Activated CD4-positive, alpha-beta T cell treated with anti-CD3 and anti-CD28 coated beads for 1 hour (primary cell): ENCODE results near the gene C19orf38.
"Not testable (repeated sequence)": the region's sequence is repeated elsewhere in the genome, so short reads cannot be mapped to it uniquely, and the experiment has no call there.

ENCODE experiments used
- DNase-seq: peaks from one replicate; pipeline ENCODE4 v3.0.0-alpha.2; 2020

C19orf38 gene

GRCh38 chr19:10877608-10878007, 29.4 kb downstream of the C19orf38 start:
- DNase-seq, result not testable (repeated sequence)

DNA sequence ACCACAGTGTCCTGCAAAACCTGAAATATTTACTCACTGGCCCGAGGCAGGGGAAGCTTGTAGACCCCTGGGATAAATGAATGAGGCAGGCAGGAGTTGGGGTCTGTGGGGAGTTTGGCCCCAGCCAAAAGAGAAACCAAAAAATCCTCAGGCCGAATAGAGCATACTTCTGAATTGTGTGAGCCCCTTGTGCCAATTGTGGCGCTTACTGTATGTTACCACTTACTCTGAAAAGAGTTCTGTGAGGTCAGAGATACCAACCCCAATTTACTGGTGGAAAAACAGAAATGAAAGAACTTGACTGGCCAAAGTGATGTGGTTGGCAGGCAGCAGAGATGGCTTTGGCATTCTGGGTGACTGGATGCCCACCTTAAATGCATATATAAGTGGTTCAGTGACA, 30.0 kb downstream of the C19orf38 start:
- no peak for DNase-seq

DNA sequence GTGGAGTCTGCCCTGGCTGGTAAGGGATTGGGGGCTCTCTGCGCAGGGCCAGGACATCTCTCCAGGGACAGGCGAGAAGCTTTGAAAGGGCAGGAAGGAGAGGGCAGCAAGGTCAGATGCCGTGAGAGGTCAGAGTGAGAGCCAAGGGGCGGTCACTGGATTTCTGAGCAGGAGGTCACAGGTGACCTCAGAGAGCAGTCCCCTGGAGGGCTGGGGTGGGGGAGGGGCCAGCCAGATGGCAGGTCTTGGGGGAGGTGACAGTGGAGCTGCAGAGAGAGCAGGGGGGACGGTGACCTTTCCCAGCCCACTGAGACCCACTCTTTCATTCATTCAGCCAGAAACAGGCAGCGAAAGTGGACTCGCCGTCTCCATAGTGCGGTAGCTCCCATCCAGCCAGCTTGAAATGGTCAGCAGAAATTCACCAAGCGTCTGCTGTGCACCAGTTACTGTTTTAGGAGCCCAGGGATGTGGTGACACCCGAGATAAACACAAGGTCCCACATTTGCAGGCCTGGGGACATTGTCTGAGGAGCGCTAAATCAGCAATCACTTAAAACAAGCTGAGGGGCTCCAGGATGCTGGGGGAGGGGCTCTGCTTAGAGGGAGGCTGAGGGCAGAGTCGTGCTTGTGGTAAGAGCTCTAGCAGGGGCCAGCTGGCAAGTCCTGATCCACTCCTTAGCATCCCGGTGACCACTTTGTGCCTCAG, 33.3 kb downstream of the C19orf38 start:
- DNase-seq, result no peak

GRCh38 chr19:10882108-10882457, 33.9 kb downstream of the C19orf38 start:
- DNase-seq, result no peak

DNA sequence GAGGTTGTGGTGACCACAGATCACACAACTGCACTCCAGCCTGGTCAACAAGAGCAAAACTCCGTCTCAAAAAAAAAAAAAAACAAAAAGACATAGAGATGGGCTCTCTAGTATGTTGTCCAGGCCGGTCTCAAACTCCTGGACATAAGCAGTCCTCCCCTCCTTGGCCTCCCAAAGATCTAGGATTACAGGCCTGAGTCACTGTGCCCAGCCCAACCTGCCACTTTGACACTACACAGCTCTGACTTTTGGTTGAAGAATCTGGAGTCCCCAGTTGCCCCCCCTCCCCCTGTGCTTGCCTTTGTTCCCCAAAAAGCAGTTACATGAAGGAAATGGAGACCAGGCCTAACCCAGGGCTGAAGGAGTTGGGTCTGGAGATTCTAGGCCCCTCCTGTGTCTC, 36.1 kb downstream of the C19orf38 start:
- DNase-seq, result no peak

DNA sequence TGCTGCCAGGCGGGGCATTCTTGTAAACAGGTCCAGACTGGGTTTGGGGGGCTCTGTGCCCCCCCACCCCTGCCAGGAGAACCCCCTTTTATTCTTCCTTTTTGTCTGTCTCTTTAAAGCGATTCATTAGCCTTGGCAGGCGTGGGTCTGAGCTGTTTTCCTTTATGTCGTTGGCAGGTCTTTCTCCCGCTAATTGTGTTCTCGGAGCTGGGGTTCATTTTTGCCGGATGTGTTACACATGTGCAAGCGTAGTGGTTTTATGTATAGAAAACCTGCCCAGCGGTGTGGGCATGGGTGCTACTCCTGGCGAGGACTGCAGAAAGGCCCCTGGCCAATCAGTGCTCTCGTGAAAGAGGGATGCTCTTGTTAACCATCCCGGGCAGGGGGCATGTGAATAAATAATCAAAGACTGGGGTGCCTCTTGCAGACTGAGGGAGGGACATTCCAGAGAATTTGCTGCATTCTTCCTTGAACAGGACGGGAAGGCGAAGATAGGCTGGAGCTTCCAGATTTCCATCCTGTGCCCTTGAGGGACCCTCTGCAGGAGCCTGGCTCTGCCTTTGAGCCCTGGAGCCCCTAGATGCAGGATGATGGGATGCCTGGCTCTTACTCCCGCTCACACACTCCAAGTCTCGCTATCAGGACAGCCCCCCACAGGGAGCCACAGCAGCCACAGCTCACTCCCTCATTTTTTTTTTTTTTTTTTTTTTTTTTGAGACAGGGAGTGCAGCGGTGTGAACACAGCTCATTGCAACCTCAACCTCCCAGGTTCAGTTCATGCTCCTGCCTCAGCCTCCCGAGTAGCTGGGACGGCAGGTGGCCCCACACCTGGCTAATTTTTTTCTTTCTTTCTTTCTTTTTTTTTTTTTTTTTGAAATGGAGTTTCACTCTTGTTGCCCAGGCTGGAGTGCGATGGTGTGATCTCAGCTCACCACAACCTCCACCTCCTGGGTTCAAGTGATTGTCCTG, 37.3 kb downstream of the C19orf38 start:
- DNase-seq, result no peak

GRCh38 chr19:10887616-10888367, 39.6 kb downstream of the C19orf38 start:
- no peak for DNase-seq

DNA sequence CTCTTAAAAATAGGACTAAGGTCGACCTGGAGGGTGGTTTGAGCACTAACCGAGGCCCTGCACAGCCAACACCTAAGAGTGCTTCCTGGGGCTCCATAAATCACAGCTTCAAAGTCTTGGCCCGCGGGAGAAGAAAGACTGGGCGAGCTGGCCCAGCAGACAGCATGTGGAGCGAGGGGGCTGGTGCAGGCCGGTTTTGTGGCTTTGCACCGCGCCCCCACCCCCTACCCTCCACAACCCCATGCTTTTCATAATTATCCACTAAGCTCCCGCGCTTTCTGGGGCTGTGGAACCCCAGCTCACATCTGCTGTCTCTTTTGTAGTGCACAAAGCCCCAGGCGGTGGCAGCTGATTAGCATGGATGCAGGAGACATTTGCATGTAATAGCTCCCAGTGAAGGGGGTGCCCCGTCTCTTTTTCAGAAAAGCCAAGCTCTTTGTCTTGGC, 40.2 kb downstream of the C19orf38 start:
- no peak for DNase-seq

DNA sequence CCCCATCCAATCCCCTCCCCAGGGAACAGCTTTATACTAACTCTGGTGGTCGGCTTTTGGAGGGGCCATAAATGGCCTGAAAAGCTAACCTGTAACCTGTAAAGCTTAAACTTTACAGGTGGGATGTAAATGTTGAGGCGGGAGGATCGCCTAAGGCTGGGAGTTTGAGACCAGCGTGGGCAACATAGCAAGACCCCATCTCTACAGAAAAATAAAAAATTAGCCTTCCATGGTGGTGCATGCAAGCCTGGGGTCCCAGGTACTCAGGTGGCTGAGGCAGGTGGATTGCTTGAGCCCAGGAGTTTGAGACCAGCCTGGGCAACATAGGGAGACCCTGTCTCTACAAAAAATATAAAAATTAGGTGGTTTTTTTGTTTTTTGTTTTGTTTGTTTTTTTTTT, 41.7 kb downstream of the C19orf38 start:
- DNase-seq, result no peak

- DNase-seq, result no peak
These were observed 43.3 kb downstream of the C19orf38 start for GRCh38 chr19:10891405-10892086.

DNA sequence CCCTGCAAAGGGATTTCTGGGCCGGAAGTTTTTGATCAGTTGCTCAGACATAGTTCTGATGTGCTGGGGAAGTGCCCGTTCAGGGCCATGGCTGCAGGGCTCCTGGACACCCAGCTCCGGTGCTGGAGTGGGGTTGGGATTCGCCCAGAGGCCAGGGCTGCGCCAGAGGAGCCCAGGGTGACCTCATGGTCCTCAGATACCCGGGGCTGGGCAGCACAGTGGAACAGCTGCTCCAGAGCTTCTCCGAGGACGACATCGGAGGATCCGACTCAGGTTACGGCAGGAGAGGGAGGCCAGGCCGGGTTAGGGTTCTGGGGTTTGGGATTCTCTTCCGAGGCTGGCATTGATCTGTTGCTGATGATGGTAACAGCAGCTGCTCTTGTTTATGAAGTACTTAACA, 44.0 kb downstream of the C19orf38 start:
- DNase-seq, result no peak

GRCh38 chr19:10894911-10895213, 46.6 kb downstream of the C19orf38 start:
- no peak for DNase-seq

- DNase-seq, result no peak
These were observed 47.1 kb downstream of the C19orf38 start for GRCh38 chr19:10895363-10895762.

- no peak for DNase-seq
These were observed 47.7 kb downstream of the C19orf38 start for GRCh38 chr19:10895920-10896319.

DNA sequence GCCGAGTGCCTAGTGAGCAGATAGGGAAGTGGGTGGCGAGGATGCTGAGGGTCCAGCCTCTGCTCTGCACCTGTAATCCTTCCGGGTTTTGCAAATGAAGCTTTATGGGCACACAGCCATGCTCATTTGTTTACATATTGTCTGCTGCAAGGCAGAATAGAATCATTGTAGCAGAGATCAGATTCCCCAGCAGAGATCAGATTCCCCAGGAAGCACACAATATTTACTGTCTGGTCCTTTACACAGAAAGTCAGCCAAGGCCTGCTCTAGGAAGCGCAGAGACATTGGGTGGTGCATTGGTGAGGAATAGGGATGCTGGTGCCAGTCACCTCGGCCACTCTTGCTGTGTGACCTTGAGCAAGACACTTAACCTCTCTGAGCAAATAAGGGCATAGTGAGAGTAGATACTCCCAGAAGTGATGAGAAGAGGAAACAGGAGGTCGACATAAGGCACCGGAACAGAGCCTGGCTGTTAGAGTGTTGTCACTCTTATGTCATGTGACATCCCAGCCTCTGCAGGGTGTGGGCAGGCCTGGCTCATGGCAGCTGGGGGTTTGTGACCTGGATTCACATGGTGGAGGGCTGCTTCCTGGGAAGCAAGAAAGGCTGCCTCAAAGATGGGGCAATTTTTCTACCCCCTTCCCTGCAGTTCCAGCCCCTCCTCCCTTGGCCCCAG, 48.8 kb downstream of the C19orf38 start:
- DNase-seq, result no peak

- no peak for DNase-seq
These were observed 50.4 kb downstream of the C19orf38 start for GRCh38 chr19:10898633-10899032.

GRCh38 chr19:10899151-10899653, 51.0 kb downstream of the C19orf38 start:
- no peak for DNase-seq

GRCh38 chr19:10907925-10908324, 59.7 kb downstream of the C19orf38 start:
- no peak for DNase-seq

GRCh38 chr19:10908380-10908960, 60.3 kb downstream of the C19orf38 start:
- no peak for DNase-seq

GRCh38 chr19:10911579-10912363, 63.6 kb downstream of the C19orf38 start:
- no peak for DNase-seq

DNA sequence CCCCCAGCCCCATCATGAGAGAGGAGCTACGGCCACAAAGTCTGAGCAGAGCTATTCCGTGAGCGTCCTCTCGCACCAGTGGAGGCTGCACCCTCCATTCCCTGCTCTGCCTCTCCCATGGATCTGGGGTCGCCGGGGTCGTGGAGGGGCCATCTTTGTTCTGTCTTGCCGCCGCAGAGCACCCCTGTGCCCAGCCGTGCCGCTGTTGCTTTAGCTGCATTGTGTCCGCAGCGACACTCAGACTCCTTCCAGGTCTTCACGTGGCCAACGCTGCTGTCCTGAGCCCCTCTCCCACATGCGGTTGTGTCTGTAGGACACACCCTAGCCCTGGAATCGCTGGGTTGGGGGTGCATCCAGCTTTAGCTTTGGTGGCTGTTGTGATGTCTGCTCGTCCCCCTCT, 64.4 kb downstream of the C19orf38 start:
- DNase-seq, result no peak
